ENCODE measurements around the gene AFF2. TPM values are rescaled to one million over a fixed set of nuclear protein-coding genes. Genes with fewer than 3 reads are reported as not detected.

The AFF2 gene
- total RNA-seq, 1 donor from 2014 or later = 0.22 TPM

GRCh38 chrX:148930206-148930729 is 429.9 kb downstream of the AFF2 start:
- intact Hi-C loops (cut with DNase I) = no loop called here

GRCh38 chrX:148933881-148934280 is 433.5 kb downstream of the AFF2 start:
- ATAC-seq (no peak), DNase-seq (ENCODE audit: missing footprints) (no peak)
- intact Hi-C loops (cut with DNase I) = no loop called here

More at GRCh38 chrX:148930206-148930729, 429.9 kb downstream of the AFF2 start:
- DNase-seq (ENCODE audit: missing footprints) (no peak), ATAC-seq (no peak)

GRCh38 chrX:148938348-148938747 is 437.9 kb downstream of the AFF2 start:
- no peak for ATAC-seq
- intact Hi-C loops (cut with DNase I) = no loop called here

GRCh38 chrX:148940411-148940996 is 440.1 kb downstream of the AFF2 start:
- ATAC-seq (no peak), DNase-seq (ENCODE audit: missing footprints) (no peak)

More at GRCh38 chrX:148938348-148938747, 437.9 kb downstream of the AFF2 start:
- DNase-seq (ENCODE audit: missing footprints) = no peak

GRCh38 chrX:148942754-148943153 is 442.3 kb downstream of the AFF2 start:
- intact Hi-C loops (cut with DNase I) = no loop called here
- DNase-seq (ENCODE audit: missing footprints) (no peak), ATAC-seq (no peak)

More at GRCh38 chrX:148940411-148940996, 440.1 kb downstream of the AFF2 start:
- intact Hi-C loops (cut with DNase I) = no loop called here

- ATAC-seq = no peak
These were observed 447.1 kb downstream of the AFF2 start for GRCh38 chrX:148947399-148947975.

GRCh38 chrX:148956352-148956751 is 455.9 kb downstream of the AFF2 start:
- ATAC-seq = no peak
- no peak for DNase-seq (ENCODE audit: missing footprints)
- intact Hi-C loops (cut with DNase I) = no loop called here

More at GRCh38 chrX:148947399-148947975, 447.1 kb downstream of the AFF2 start:
- intact Hi-C loops (cut with DNase I) = no loop called here
- DNase-seq (ENCODE audit: missing footprints) = no peak

- ATAC-seq (no peak), DNase-seq (ENCODE audit: missing footprints) (no peak)
- intact Hi-C loops (cut with DNase I) = no loop called here
These were observed 458.5 kb downstream of the AFF2 start for GRCh38 chrX:148958901-148959300.

GRCh38 chrX:148960060-148960459 is 459.6 kb downstream of the AFF2 start:
- DNase-seq (ENCODE audit: missing footprints) (no peak), ATAC-seq (no peak)
- intact Hi-C loops (cut with DNase I) = no loop called here

GRCh38 chrX:148961985-148962384 is 461.6 kb downstream of the AFF2 start:
- intact Hi-C loops (cut with DNase I) = no loop called here
- DNase-seq (ENCODE audit: missing footprints) = no peak
- no peak for ATAC-seq

- no peak for DNase-seq (ENCODE audit: missing footprints)
- intact Hi-C loops (cut with DNase I) = no loop called here
- ATAC-seq = no peak
These were observed 476.4 kb downstream of the AFF2 start for GRCh38 chrX:148976571-148977400.

GRCh38 chrX:148979786-148980185 is 479.4 kb downstream of the AFF2 start:
- DNase-seq (ENCODE audit: missing footprints) = no peak

GRCh38 chrX:148984238-148984637 is 483.8 kb downstream of the AFF2 start:
- intact Hi-C loops (cut with DNase I) = no loop called here
- no peak for DNase-seq (ENCODE audit: missing footprints)
- no peak for ATAC-seq

More at GRCh38 chrX:148979786-148980185, 479.4 kb downstream of the AFF2 start:
- no peak for ATAC-seq
- intact Hi-C loops (cut with DNase I) = no loop called here

- intact Hi-C loops (cut with DNase I) = no loop called here
- no peak for ATAC-seq
- no peak for DNase-seq (ENCODE audit: missing footprints)
These were observed 491.1 kb downstream of the AFF2 start for GRCh38 chrX:148991502-148991901.

- intact Hi-C loops (cut with DNase I) = no loop called here
- no peak for DNase-seq (ENCODE audit: missing footprints)
- no peak for ATAC-seq
These were observed 495.2 kb downstream of the AFF2 start for GRCh38 chrX:148995661-148996060.

GRCh38 chrX:149002320-149002719 is 501.9 kb downstream of the AFF2 start:
- intact Hi-C loops (cut with DNase I) = no loop called here
- no peak for DNase-seq (ENCODE audit: missing footprints)
- ATAC-seq = no peak

GRCh38 chrX:149003863-149004660 is 503.6 kb downstream of the AFF2 start:
- DNase-seq (ENCODE audit: missing footprints) = no peak
- no peak for ATAC-seq
- intact Hi-C loops (cut with DNase I) = no loop called here

GRCh38 chrX:149004936-149005335 is 504.5 kb downstream of the AFF2 start:
- DNase-seq (ENCODE audit: missing footprints) (no peak), ATAC-seq (no peak)
- intact Hi-C loops (cut with DNase I) = no loop called here

- intact Hi-C loops (cut with DNase I) = no loop called here
- ATAC-seq = no peak
- DNase-seq (ENCODE audit: missing footprints) = no peak
These were observed 505.8 kb downstream of the AFF2 start for GRCh38 chrX:149006235-149006634.

Measured in Right ventricle myocardium inferior (tissue), 1 donor.